GM21360 (cell line): ENCODE measurements around the gene PYCR2.

Experiments used
- ATAC-seq: cut with Tn5 transposase; IDR thresholded peaks from one replicate; pipeline ENCODE4 v1.9.1; 2021; ENCODE audit warnings: mild to moderate bottlenecking, moderate library complexity; ENCODE audit not compliant: unreplicated experiment

The PYCR2 gene

GRCh38 chr1:225880222-225880588 lies 43.8 kb downstream of the PYCR2 start:
- ATAC-seq: no peak

GRCh38 chr1:225879521-225880221 lies 44.4 kb downstream of the PYCR2 start:
- no peak for ATAC-seq

DNA sequence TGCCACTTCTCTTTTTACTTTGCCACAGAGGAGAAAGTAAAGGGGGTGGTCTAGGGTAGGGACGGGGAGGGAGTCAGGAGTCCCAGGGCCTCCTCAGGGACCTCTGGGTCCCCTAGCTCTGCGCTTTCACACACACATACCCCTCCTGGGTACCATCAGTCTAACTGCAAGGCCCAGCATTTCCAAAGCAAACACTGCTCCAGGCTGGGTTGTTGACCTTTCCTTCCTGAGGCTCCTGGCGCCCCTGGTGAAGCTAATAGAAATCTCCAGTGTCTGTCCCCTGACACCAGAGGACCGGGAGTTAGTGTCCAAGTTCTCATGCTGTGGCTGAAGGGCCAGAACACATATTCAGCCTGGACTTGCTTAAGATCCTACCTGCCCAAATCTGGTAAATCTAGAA lies 45.8 kb downstream of the PYCR2 start:
- no peak for ATAC-seq

GRCh38 chr1:225877580-225877979 lies 46.5 kb downstream of the PYCR2 start:
- ATAC-seq: no peak

DNA sequence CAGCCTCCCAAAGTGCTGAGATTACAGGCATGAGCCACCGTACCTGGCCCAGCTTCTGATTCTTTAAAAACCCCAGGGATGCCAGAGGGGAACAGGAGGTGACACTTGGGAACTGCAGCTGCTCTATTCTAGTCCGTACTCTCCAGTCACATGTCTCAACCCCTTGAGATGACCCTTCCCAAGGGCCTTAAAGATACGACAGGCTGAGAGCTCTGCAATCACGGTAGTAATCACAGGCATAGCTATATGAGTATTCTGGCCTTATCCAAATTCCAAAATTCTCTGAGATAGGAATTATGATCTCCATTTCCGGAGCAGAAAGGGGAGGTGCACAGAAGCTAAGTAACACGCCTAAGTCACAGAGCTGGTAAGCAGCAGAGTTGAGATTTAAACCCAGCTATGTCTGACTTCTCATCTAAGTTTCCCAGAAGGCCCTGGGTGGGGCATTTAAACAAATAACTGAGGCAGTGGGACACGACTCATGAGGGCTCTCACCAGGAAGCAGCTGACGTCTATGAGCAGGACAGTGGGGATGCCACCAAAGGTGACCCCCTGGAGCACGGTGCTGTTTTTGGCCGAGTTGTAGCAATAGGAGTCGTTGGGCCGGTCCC lies 47.0 kb downstream of the PYCR2 start:
- ATAC-seq: no peak

DNA sequence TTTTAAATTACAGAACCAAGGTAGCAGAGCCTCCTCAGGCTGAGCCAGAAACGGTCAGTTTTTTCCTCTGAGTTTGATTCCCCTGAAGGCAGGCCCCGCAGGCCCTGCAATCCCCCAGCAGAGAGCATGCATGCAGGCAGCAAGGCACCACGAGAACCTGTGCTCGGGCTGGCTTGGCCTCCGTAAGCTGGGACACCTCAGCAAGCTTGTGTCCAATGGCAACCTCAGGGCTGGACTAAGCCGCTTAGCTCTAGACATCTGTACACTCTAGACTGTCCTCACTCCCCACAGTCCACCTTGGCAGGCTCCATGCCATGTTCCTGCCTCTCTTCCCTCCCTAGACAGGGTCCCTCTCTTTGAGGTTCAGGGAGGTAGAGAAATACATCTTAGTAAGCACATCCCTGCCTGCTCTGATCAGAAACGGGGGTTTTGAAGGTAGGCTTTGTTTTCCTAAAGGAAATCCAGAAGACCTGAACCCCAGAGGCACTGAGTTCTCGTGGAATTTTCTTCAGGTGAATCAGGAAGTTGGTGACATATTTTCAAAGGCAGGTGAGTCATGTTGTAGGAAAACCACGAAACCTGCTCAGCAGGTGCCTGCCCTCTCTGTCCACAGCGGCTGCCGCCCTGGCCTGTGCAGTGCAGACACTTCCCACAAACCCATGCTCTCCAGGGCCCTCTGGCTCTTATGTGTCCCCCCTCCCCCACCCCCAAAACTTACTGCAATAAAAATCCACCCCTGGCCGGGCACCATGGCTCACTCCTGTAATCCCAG lies 48.8 kb downstream of the PYCR2 start:
- ATAC-seq: no peak

DNA sequence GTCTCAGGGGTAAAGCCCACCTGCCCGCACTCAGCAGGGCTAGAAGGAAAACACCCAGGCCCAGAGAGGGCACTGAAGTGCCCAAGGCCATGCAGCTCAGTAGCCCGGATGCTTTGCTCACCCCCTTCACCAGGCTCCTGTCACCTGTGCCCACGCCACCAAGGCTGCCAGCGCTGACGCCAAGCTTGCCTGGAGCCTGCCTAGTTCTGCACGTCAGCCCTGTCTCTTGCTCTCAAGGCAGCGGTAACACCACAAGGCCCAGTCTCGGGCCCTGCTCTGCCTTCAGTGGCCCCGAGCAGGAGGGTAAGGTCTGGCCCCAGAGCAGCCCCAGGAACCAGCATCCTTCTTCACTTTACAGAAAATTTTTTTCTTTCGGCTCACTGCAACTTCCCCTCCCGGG lies 49.6 kb downstream of the PYCR2 start:
- ATAC-seq: no peak

GRCh38 chr1:225873281-225873850 lies 50.7 kb downstream of the PYCR2 start:
- no peak for ATAC-seq

GRCh38 chr1:225872075-225872430 lies 52.0 kb downstream of the PYCR2 start:
- no peak for ATAC-seq

DNA sequence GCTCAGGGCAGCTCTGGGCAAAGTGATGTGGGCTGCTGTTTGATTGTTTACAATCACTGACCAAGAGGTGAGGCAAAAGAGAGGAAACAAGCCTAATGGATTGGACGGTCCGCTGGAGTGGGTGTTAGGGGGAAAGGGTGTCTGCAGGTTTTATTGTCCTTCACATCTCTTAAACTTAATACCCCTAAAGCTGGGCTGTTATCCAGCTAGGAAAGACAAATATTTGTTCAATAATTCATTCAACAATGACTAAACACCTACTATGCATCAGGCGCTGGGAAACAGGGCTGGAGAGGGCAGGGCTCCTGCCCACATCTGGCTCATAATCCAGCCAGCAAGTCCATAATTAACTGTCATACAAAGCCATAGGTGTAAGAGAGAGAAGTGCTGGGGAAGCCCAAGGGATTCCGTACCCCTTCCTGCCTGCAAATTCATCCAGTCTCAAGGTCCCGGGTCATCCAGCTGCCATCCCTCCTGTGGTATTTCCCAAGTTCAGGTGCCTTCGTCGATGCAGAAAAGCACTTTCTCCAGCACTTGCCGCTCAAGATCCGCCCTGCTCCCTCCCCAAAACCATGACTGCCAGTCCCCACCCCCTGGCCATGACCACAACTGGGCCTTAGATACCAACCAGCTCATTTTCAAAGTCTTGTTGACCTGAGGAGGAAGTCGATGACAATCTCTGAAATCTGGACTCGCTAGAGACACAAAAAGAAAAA lies 52.5 kb downstream of the PYCR2 start:
- no peak for ATAC-seq

DNA sequence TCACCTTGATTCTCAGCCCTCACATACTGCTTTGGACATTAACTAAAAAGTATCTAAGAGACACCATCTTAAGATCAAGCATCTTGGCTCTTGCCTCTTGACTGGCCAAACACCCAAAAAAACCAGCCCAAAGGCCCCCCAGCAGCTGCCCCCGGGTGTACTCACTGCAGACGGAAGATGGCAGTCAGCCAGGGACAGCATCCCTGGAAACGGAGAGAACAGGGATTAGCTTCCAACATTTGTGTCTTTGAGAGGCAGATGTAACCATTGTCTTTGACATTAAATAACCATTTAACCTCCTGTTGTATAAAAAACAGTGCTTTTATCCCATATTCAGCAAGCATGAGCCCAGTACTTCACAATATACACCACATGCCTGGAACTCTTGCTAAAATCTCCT lies 53.1 kb downstream of the PYCR2 start:
- ATAC-seq: no peak
